ENCODE data around the gene SLC25A22.

DNA sequence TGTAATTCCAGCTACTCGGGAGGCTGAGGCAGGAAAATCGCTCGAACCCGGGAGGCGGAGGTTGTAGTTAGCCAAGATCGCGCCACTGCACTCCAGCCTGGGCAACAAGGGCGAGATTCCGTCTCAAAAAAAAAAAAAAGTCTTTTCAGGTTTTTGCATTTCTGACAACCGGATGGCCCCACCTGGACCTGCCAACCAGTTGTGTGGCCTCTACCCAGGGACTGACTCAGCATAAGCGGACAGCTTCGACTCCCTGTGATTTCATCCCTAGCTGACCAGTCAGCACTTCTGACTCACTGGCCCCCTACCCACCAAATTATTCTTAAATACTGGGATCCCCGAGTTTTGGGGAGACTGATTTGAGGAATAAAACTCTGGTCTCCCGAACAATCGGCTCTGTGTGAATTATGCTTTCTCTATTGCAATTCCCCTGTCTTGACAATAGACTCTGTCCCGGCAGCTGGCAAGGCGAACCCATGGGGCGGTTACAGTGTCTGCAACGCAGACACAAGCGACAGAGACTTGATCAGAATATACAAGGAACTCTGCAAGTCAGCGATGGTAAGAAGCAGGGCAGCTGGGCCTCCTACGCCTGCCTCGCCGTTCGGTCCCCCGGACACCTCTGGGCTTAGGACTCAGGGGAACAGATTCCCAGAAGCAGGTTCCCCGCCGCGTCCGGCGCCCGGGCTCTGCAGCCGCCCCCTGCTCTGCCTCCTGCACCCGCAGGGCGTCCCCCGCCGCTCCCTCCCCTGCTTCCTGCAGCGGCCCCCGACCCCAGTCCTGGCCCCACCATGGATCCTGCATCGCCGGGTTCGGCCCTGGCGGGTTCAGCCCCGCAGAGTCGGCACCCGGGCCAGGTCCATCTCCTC lies 51.6 kb downstream of the SLC25A22 start:
- TF ChIP-seq, protein P1, sequence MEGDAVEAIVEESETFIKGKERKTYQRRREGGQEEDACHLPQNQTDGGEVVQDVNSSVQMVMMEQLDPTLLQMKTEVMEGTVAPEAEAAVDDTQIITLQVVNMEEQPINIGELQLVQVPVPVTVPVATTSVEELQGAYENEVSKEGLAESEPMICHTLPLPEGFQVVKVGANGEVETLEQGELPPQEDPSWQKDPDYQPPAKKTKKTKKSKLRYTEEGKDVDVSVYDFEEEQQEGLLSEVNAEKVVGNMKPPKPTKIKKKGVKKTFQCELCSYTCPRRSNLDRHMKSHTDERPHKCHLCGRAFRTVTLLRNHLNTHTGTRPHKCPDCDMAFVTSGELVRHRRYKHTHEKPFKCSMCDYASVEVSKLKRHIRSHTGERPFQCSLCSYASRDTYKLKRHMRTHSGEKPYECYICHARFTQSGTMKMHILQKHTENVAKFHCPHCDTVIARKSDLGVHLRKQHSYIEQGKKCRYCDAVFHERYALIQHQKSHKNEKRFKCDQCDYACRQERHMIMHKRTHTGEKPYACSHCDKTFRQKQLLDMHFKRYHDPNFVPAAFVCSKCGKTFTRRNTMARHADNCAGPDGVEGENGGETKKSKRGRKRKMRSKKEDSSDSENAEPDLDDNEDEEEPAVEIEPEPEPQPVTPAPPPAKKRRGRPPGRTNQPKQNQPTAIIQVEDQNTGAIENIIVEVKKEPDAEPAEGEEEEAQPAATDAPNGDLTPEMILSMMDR (IDR thresholded peaks at IDR 0.05; ENCODE audit: insufficient read depth, low read length), result no peak
- no peak for TF ChIP-seq GABPA (IDR thresholded peaks at IDR 0.05; ENCODE audit: low read depth)
- no peak for TF ChIP-seq SPI1 (IDR thresholded peaks at IDR 0.05; ENCODE audit: borderline replicate concordance, low read depth)
- TF ChIP-seq POLR2AphosphoS5 (IDR thresholded peaks at IDR 0.05; ENCODE audit: low read depth), result 0 out of 2 replicates have a peak, but pooled peaks have one; percentile 11
